Keratinocyte (primary cell): Measurements from ENCODE around the gene CCSER1. TPM values are rescaled to one million over a fixed set of nuclear protein-coding genes. Genes with fewer than 3 reads are reported as not detected.

Source experiments
- DNase-seq: peaks from one replicate; pipeline ENCODE4 v3.0.0-alpha.2; 2011; ENCODE audit warnings: low read depth, missing footprints, low spot score
- FAIRE-seq: peaks from 2 replicates; lab custom pipeline; 2011; peaks lifted over from hg19 to GRCh38; lab: Jason Lieb, UNC
- H2AFZ ChIP-seq: 2 replicates; pipeline ENCODE4 v1.6.0; 2012; ENCODE audit warnings: low read length, control low read depth, inconsistent platforms; ENCODE audit not compliant: control insufficient read depth
- H3K27ac ChIP-seq: 2 replicates; pipeline ENCODE4 v1.5.1; 2011; ENCODE audit warnings: low read length; ENCODE audit not compliant: control insufficient read depth, insufficient read depth
- H3K27me3 ChIP-seq: 3 replicates; pipeline ENCODE4 v1.6.0; 2011; ENCODE audit warnings: low read length; ENCODE audit not compliant: control insufficient read depth, insufficient read depth; ENCODE audit errors: extremely low read depth
- H3K36me3 ChIP-seq, 2 experiments: 2 replicates in 1 of 2; 3 replicates in 1 of 2; pipeline ENCODE4 v1.5.1; 2011; ENCODE audit warnings: low read length in 2 of 2, mild to moderate bottlenecking in 1 of 2; ENCODE audit not compliant: control insufficient read depth in 2 of 2, insufficient read depth in 2 of 2; ENCODE audit errors: extremely low read depth in 1 of 2
- H3K4me1 ChIP-seq: 3 replicates; pipeline ENCODE4 v1.5.1; 2011; ENCODE audit warnings: low read length; ENCODE audit not compliant: control insufficient read depth, insufficient read depth; ENCODE audit errors: extremely low read depth
- H3K4me2 ChIP-seq: 3 replicates; pipeline ENCODE4 v1.6.0; 2011; ENCODE audit warnings: low read depth, low read length; ENCODE audit not compliant: control insufficient read depth, insufficient read depth; ENCODE audit errors: extremely low read depth
- H3K4me3 ChIP-seq, 3 experiments: fragments of 200-600 bp in 1 of 3; sonication (generic) in 1 of 3; 2 replicates in 2 of 3; 3 replicates in 1 of 3; pipeline ENCODE4 v1.5.1; 2011 to 2016; ENCODE audit warnings: low read length in 3 of 3, mild to moderate bottlenecking in 3 of 3, control low read depth in 2 of 3, inconsistent platforms in 1 of 3, low read depth in 1 of 3, mixed read lengths in 1 of 3, mixed run types in 1 of 3, moderate library complexity in 1 of 3; ENCODE audit not compliant: control insufficient read depth in 2 of 3, insufficient read depth in 2 of 3; ENCODE audit errors: extremely low read depth in 1 of 3
- H3K79me2 ChIP-seq: 2 replicates; pipeline ENCODE4 v1.6.0; 2012; ENCODE audit warnings: low read length; ENCODE audit not compliant: control insufficient read depth, insufficient read depth
- H3K9ac ChIP-seq: 3 replicates; pipeline ENCODE4 v1.6.0; 2011; ENCODE audit warnings: low read length; ENCODE audit not compliant: control insufficient read depth, insufficient read depth; ENCODE audit errors: extremely low read depth
- H3K9me1 ChIP-seq: 3 replicates; pipeline ENCODE4 v1.6.0; 2011; ENCODE audit warnings: low read length; ENCODE audit not compliant: control insufficient read depth, insufficient read depth; ENCODE audit errors: extremely low read depth
- H3K9me3 ChIP-seq: 2 replicates; pipeline ENCODE4 v1.5.1; 2012; ENCODE audit warnings: low read depth, low read length; ENCODE audit not compliant: control insufficient read depth
- H4K20me1 ChIP-seq: 3 replicates; pipeline ENCODE4 v1.6.0; 2011; ENCODE audit warnings: low read length; ENCODE audit not compliant: control insufficient read depth, insufficient read depth; ENCODE audit errors: extremely low read depth
- EZH2 ChIP-seq: IDR thresholded peaks from one replicate; pipeline ENCODE4 v1.6.1; 2012; ENCODE audit warnings: inconsistent platforms, mild to moderate bottlenecking, low read length, moderate library complexity
- dilution Hi-C: fragments of 300-500 bp; cut with MboI; formaldehyde crosslinking; loops from one replicate; pipeline ENCODE4 v1.7.0; 2020; ENCODE audit warnings: low sequenced_read_pairs; ENCODE audit not compliant: extremely low pct_ligation_motif_present
- polyA plus RNA-seq, 5 experiments: library from polyadenylated mRNA; depleted of rRNA in 3 of 5; stranded (reverse) in 3 of 5; stranded (forward) in 1 of 5; unstranded in 1 of 5; fragments of >200 nt; gene quantifications; 1 replicate in 1 of 5; 2 replicates in 3 of 5; 3 replicates in 1 of 5; pipeline versions ENCODE4 v1.2.1 to v1.2.3, GENCODE V29; 2011 to 2012; ENCODE audit warnings: missing spikeins in 2 of 5, low read depth in 1 of 5, low replicate concordance in 1 of 5
- TF ChIP-seq, protein P1 (sequence below), 3 experiments: IDR thresholded peaks in 1 of 3; conservative IDR thresholded peaks in 1 of 3; optimal IDR thresholded peaks in 1 of 3; 2 replicates in 2 of 3; 3 replicates in 1 of 3; pipeline versions ENCODE3 to v1.5.1; 2011; ENCODE audit warnings: low read length in 3 of 3, mild to moderate bottlenecking in 3 of 3, moderate library complexity in 2 of 3, control low read depth in 1 of 3, inconsistent platforms in 1 of 3; ENCODE audit not compliant: insufficient read depth in 2 of 3; ENCODE audit errors: extremely low read depth in 1 of 3

Gene CCSER1
- polyA plus RNA-seq, 1 donor (not counting 4 experiments of a cell fraction or from before 2014, with no cell fraction given) = 1.2 TPM

DNA sequence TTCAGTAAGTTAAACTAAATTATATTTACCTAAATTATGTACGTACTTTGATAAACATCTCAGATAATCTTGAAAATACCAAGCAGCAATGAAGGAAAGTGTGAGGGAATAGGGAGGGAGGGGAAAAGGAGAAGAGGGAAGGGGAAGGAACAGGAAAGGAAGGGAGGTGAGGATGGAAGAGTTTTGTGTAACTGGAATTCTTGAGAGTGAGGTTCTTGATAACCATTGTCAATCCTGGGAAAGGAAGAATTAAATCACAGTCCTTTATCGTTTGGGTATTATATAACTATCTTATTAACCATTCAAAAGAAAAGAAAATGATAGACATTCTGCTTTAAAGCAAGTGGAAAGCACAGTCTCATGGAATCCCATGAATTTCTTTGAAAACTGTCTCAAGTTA, 795.0 kb downstream of the CCSER1 start:
- FAIRE-seq = no peak

DNA sequence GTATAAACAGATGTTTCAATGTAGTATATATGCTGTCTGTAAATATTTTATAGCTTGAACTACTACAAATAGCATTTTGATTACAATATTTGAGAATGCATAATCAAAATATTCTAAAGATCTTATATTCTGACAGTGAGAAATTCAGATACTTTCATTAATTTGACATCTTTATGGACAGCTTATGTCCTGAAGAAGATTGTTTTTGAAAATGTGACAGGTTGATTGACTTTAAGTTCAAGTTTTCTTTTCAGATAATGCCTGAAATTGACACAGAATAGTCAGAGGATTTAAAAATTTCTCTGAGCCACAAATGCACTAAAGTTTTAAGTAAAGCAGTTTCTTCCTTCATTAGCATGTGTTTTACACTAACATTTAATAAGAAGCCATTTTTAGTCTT, 799.8 kb downstream of the CCSER1 start:
- Histone ChIP-seq H4K20me1 (no peaks in the 10 kb centered on the region), H3K36me3 (no peaks in the 10 kb centered on the region), H3K4me3 (no peak overlapping the region), H3K9ac (no peak overlapping the region), H3K4me2 (no peak overlapping the region), H3K9me1 (no peaks in the 10 kb centered on the region), H3K27ac (no peak overlapping the region), H3K27me3 (no peaks in the 10 kb centered on the region), H2AFZ (no peak overlapping the region), H3K79me2 (no peaks in the 10 kb centered on the region), H3K4me1 (no peaks in the 10 kb centered on the region), H3K9me3 (no peaks in the 10 kb centered on the region)
- TF ChIP-seq EZH2 = no peak
- TF ChIP-seq, protein P1, sequence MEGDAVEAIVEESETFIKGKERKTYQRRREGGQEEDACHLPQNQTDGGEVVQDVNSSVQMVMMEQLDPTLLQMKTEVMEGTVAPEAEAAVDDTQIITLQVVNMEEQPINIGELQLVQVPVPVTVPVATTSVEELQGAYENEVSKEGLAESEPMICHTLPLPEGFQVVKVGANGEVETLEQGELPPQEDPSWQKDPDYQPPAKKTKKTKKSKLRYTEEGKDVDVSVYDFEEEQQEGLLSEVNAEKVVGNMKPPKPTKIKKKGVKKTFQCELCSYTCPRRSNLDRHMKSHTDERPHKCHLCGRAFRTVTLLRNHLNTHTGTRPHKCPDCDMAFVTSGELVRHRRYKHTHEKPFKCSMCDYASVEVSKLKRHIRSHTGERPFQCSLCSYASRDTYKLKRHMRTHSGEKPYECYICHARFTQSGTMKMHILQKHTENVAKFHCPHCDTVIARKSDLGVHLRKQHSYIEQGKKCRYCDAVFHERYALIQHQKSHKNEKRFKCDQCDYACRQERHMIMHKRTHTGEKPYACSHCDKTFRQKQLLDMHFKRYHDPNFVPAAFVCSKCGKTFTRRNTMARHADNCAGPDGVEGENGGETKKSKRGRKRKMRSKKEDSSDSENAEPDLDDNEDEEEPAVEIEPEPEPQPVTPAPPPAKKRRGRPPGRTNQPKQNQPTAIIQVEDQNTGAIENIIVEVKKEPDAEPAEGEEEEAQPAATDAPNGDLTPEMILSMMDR (optimal IDR thresholded peaks at IDR 0.05 in 1 of 3, IDR thresholded peaks at IDR 0.05 in 1 of 3, conservative IDR thresholded peaks at IDR 0.05 in 1 of 3; ENCODE audit: extremely low read depth in 1 of 3, insufficient read depth in 2 of 3, low read length in 3 of 3) = no peak
- no peak for FAIRE-seq
- dilution Hi-C loops = no loop called here
- DNase-seq = no peak

More for the DNA sequence above, 795.0 kb downstream of the CCSER1 start:
- Histone ChIP-seq H3K79me2 (no peaks in the 10 kb centered on the region), H3K27ac (no peak overlapping the region), H2AFZ (no peak overlapping the region), H3K9me3 (no peaks in the 10 kb centered on the region), H3K4me1 (no peaks in the 10 kb centered on the region), H3K27me3 (no peaks in the 10 kb centered on the region), H3K4me3 (no peak overlapping the region), H3K9ac (no peak overlapping the region), H3K36me3 (no peaks in the 10 kb centered on the region), H3K9me1 (no peaks in the 10 kb centered on the region), H4K20me1 (no peaks in the 10 kb centered on the region), H3K4me2 (no peak overlapping the region)
- DNase-seq = no peak
- TF ChIP-seq EZH2 = no peak
- TF ChIP-seq, protein P1 (optimal IDR thresholded peaks at IDR 0.05 in 1 of 3, IDR thresholded peaks at IDR 0.05 in 1 of 3, conservative IDR thresholded peaks at IDR 0.05 in 1 of 3; ENCODE audit: extremely low read depth in 1 of 3, insufficient read depth in 2 of 3, low read length in 3 of 3) = no peak
- dilution Hi-C loops = no loop called here
